Glutamatergic neuron (in vitro differentiated cells): ENCODE results near the gene CSNK1G2. TPM values are rescaled to one million over a fixed set of nuclear protein-coding genes. Genes with fewer than 3 reads are reported as not detected.

ENCODE experiments used
- DNase-seq: peaks from one replicate; pipeline ENCODE4 v3.0.0; 2022
- H3K27ac Mint-ChIP-seq: one replicate; pipeline ENCODE4 v1.8.0; 2020; ENCODE audit warnings: mild to moderate bottlenecking, mixed read lengths, inconsistent platforms; ENCODE audit not compliant: unreplicated experiment
- H3K27me3 Mint-ChIP-seq: one replicate; pipeline ENCODE4 v1.8.0; 2020; ENCODE audit warnings: mild to moderate bottlenecking, moderate library complexity, mixed read lengths, inconsistent platforms; ENCODE audit not compliant: unreplicated experiment
- H3K36me3 Mint-ChIP-seq: one replicate; pipeline ENCODE4 v1.8.0; 2020; ENCODE audit warnings: mild to moderate bottlenecking, mixed read lengths, inconsistent platforms; ENCODE audit not compliant: unreplicated experiment
- H3K4me1 Mint-ChIP-seq: one replicate; pipeline ENCODE4 v1.8.0; 2020; ENCODE audit warnings: mild to moderate bottlenecking, low read depth, mixed read lengths, inconsistent platforms; ENCODE audit not compliant: unreplicated experiment
- H3K4me3 Mint-ChIP-seq: one replicate; pipeline ENCODE4 v1.8.0; 2020; ENCODE audit warnings: mild to moderate bottlenecking, mixed read lengths, inconsistent platforms; ENCODE audit not compliant: unreplicated experiment
- H3K9me3 Mint-ChIP-seq: one replicate; pipeline ENCODE4 v1.8.0; 2020; ENCODE audit warnings: mild to moderate bottlenecking, moderate library complexity, mixed read lengths, inconsistent platforms; ENCODE audit not compliant: unreplicated experiment
- total RNA-seq: library from RNA; stranded (reverse); fragmentation: NEBNext Ultra II Directional; extraction: Animal tissue kit (Norgen Biotek cat#: 25700); gene quantifications from one replicate; pipeline ENCODE4 v1.2.1, GENCODE V29; 2021; ENCODE audit not compliant: unreplicated experiment
- TF ChIP-seq, protein P1 (sequence below): fragments of 200-600 bp; sonication (generic); IDR thresholded peaks from one replicate; pipeline ENCODE4 v1.5.0; 2021; ENCODE audit not compliant: partially characterized antibody, unreplicated experiment

CSNK1G2 gene
- total RNA-seq, 1 donor from 2014 or later = 104 TPM

DNA sequence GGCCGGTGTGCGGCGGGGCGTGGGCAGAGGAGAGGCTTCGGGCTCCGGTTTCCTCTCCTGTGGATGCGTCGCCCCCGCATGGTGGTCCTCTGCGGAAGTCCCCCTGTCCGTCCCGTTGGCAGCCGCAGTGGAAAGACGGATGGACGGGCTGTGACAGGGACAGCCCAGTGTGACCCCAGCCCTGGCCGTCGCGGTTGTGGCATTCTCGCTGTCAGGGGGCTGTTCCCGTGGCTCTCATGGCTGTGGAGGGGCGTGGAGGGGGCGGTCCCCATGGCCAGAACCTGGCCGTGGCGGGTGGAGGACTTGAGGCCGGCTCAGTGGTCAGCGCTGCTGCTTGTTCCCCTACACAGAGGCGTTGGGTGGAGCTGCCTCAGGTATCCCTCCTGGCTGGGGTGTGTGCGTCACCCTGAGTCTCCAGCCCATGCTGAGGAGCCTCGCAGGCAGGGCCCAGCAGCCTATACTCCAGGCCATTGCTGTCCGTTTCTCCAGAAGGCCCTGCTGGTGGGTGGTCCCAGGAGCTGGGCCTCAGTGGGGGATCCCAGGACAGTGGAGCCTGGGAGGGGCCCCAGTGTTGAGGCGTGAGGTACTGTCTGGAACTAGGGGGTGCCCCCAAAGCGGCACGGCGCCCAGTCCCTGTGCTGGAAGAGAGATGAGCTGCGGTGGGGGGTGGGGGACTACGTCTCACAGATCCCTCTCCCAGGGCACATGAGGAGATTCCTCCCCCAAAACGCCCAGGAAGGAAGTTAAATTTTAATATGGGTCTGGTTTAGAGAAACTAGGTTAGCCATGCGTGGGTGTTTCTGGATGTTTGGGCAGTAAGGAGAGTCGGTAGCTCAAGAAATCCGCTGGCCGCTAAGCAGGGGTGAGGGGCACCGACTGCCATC lies 20.3 kb downstream of the CSNK1G2 start:
- Mint-ChIP-seq H3K4me1 (peaks cover 3% of the 10 kb centered on the region), H3K27ac (no peak overlapping the region), H3K9me3 (peaks cover 5% of the 10 kb centered on the region), H3K27me3 (peaks cover 12% of the 10 kb centered on the region), H3K4me3 (no peak overlapping the region), H3K36me3 (no peaks in the 10 kb centered on the region)
- no peak for DNase-seq
- TF ChIP-seq, protein P1, sequence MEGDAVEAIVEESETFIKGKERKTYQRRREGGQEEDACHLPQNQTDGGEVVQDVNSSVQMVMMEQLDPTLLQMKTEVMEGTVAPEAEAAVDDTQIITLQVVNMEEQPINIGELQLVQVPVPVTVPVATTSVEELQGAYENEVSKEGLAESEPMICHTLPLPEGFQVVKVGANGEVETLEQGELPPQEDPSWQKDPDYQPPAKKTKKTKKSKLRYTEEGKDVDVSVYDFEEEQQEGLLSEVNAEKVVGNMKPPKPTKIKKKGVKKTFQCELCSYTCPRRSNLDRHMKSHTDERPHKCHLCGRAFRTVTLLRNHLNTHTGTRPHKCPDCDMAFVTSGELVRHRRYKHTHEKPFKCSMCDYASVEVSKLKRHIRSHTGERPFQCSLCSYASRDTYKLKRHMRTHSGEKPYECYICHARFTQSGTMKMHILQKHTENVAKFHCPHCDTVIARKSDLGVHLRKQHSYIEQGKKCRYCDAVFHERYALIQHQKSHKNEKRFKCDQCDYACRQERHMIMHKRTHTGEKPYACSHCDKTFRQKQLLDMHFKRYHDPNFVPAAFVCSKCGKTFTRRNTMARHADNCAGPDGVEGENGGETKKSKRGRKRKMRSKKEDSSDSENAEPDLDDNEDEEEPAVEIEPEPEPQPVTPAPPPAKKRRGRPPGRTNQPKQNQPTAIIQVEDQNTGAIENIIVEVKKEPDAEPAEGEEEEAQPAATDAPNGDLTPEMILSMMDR = no peak

DNA sequence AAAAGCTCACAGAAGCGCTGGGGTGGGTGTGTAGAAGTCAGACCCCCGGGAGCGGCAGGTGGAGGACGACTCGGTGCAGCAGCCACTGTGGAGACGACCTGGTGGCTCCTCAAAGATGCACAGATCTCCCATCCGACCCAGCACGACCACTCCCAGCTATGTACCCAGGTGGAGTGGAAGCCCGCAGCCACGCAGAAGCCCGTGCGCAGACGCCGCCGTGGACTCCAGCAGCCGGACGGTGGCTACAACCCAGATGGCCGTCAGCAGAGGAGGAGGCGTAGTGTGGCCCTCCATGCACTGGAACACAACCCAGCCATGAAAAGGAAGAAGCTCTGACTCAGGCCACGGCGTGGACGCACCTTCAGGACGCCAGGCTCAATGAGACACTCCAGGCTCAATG lies 21.7 kb downstream of the CSNK1G2 start:
- TF ChIP-seq, protein P1 = no peak
- Mint-ChIP-seq H3K4me1 (peaks cover 3% of the 10 kb centered on the region), H3K9me3 (peaks cover 4% of the 10 kb centered on the region), H3K36me3 (no peaks in the 10 kb centered on the region), H3K4me3 (no peak overlapping the region), H3K27me3 (peaks cover 11% of the 10 kb centered on the region), H3K27ac (no peak overlapping the region)
- no peak for DNase-seq

DNA sequence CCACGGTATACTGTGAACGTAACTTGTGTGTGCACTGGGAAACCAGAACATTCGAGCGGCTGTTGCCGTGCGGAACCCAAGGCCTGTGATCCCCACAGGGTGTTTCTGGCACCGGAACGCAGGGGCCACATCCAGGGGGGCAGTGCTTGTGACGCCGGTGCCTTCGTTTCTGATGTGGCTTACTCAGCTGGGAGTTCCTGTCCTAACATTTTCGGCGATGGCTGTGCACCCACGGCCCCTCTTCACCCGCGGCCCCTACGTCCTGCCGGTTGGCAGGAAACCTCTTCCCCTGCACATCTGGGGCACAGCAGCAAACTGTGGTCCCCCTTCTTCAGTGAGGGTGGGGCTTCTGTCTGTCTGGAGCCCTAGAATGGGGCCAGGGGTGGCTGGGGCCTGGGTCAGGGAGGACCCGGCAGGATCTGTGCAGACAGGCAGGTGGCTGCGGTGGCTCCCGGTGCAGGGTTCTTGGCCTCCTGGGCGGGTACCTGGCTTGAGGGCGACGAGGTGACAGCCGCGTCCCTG lies 26.2 kb downstream of the CSNK1G2 start:
- TF ChIP-seq, protein P1 = no peak
- no peak overlapping the region for H3K27ac Mint-ChIP-seq
- no peaks in the 10 kb centered on the region for H3K4me1 Mint-ChIP-seq
- H3K4me3 Mint-ChIP-seq = no peak overlapping the region
- peaks cover 5% of the 10 kb centered on the region for H3K27me3 Mint-ChIP-seq
- peaks cover 2% of the 10 kb centered on the region for H3K9me3 Mint-ChIP-seq
- DNase-seq = no peak
- H3K36me3 Mint-ChIP-seq = no peaks in the 10 kb centered on the region

DNA sequence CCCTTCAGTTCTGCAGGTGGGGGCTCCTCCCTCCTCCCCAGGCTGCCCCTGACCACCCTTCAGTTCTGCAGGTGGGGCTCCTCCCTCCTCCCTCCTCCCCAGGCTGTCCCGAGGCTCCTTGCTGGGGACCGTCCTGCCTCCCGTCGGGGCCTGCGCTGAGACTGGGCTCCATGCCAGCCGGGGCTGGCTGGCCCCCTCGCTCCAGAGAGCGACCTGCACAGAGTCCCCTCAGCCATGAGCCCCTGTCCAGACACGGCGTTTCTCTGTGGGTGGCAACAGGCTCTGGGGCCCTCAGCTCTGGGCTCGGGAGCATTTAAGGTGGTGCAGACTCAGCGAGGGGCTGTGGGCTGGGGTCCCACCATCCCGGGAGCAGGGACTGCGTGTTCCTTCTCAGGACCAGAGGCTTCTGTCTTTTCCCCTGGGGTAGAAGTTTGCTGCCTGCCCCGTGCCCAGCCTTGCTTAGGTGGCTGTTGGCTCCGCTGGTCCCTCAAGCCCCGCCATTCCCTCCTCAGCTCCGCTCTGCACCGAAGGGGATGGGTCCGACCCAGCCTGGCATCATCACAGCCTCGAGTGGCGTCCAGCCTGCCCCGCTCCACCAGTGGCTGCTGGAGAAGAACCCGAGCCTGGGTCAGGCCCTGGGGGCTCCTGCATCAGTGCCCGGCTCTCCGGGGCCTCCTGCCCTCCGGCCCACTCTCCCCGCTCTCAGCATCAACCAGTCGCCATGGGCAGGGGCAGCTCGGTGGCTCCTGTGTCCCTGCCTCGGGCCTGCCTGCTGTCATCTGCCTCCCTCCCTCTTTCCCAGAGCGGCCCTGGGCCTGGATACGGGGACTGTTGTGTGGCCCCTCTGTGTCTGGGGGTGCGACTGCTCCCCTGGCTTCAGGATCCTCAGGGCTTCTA lies 27.6 kb downstream of the CSNK1G2 start:
- no peak for DNase-seq

More for the DNA sequence above, 27.6 kb downstream of the CSNK1G2 start:
- peaks cover 4% of the 10 kb centered on the region for H3K9me3 Mint-ChIP-seq
- H3K27me3 Mint-ChIP-seq = peaks cover 5% of the 10 kb centered on the region
- H3K36me3 Mint-ChIP-seq = no peaks in the 10 kb centered on the region
- no peaks in the 10 kb centered on the region for H3K4me1 Mint-ChIP-seq
- no peak overlapping the region for H3K27ac Mint-ChIP-seq
- TF ChIP-seq, protein P1 = no peak
- H3K4me3 Mint-ChIP-seq = no peak overlapping the region
